HG03095 (cell line): ENCODE data around the gene MYPN.
"Not testable (repeated sequence)": the region's sequence is repeated elsewhere in the genome, so short reads cannot be mapped to it uniquely, and the experiment has no call there.

Experiments used
- ATAC-seq: cut with Tn5 transposase; IDR thresholded peaks from one replicate; pipeline ENCODE4 v1.9.1; 2021; ENCODE audit warnings: moderate library complexity; ENCODE audit not compliant: unreplicated experiment

MYPN gene

GRCh38 chr10:68109331-68109730 is at the start of gene MYPN:
TSS of gene MYPN (plus strand) at chr10:68109488. CDS start at chr10:68121439, 11,951 bp downstream.
- ATAC-seq = no peak

GRCh38 chr10:68067029-68067428 is 42.3 kb upstream of the MYPN start:
- ATAC-seq = no peak

DNA sequence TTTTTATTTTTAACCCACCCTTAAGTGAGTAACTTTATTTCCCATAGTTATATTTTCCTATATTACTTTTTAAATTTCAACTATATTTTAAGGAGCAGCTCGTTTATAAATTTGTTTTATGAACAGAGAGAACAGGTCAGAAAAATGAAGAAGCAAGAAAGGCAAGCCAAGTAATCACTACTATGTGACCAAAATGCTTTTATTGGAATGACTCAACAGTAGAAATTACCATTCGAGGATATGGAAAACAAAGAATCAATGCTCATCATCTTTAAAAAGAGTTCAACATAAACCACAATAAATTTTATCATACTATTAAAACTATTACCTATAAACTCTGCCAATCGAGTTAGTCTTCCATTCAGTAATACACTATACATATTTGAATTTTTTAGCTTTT is 41.8 kb upstream of the MYPN start:
- no peak for ATAC-seq

DNA sequence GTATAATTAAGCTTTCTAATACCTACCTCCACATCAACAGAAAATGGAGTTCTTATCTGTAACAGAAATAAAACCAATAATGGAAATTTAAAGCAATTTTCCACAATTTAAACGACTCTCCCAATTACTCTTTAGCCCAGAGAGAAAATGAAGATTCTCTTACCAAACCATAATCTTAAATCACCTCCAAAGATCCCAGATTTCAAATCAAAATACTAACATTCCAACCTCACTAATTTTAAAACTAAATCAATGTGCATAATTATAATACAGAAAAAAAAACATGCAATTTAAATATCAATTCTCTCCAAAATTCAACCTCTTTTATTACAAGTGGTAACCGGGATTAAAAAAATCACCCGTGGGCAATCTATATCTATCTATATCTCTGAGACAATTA is 35.7 kb upstream of the MYPN start:
- no peak for ATAC-seq

- ATAC-seq = no peak
These were observed 35.1 kb upstream of the MYPN start for GRCh38 chr10:68074031-68074774.

GRCh38 chr10:68074775-68075549 is 34.3 kb upstream of the MYPN start, which contains the start of gene HERC4:
TSS of gene HERC4 (minus strand) at chr10:68075283. CDS start at chr10:68073108, 2,175 bp downstream.
- peak; percentile 87 for ATAC-seq

- no peak for ATAC-seq
These were observed 33.7 kb upstream of the MYPN start for GRCh38 chr10:68075550-68076004.

- ATAC-seq = not testable (repeated sequence)
These were observed 33.2 kb upstream of the MYPN start for GRCh38 chr10:68076081-68076480.

GRCh38 chr10:68077026-68077425 is 32.3 kb upstream of the MYPN start:
- no peak for ATAC-seq

DNA sequence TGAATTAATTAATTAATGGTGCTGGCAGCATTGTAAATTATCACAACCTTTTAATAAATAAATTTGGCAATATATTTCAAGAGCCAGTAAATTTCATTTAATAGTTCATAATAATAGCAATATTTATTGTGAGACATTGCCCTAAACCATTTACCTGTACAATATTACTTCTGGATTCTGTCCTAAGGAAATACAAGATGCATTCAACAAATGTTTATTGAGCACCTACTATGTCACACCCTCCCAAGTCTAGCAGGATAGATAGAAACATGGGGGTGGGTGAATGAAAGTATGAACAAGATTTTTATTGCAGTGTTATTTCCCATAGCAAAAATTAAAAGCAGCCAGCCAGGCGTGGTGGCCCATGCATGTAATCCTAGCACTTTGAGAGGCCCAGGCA is 29.9 kb upstream of the MYPN start:
- ATAC-seq = no peak

DNA sequence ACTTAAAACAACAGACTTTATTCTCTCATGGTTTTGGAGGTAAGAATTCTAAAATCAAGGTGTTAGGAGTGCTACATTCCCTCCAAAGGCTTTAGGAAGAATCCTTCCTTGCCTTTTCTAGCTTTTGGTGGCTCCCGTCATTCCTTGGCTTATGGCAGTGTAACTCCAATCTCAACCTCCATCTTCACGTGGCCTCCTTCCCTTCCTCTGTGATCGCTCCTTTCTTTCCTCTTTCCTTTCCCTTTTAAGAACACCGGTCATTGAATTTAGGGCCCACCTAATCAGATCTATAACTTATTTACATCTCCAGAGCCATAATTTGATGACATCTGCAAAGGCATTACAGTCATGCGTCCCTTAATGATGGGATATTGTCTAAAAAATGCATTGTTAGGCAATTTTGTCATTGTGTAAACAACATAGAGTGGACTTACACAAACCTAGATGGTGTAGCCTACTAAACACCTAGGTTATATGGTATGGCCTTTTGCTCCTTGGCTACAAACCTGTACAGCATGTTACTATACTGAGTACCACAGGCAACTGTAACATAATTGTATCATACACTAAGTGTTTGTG is 28.3 kb upstream of the MYPN start:
- ATAC-seq = no peak

DNA sequence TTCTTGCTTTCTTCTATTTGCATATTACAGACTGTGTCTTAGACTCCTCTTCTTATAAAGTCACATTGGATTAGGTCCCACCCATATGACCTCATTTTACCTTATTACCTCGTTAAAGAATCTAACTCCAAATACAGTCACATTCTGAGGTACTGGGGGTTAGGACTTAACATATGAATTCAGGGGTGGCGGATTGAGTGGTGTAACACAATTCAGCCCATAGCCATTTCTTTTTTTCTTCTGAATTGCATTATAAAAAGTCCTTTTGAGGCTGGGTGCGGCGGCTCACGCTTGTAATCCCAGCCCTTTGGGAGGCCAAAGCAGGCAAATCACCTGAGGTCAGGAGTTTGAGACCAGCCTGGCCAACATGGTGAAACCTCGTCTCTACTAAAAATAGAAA is 27.4 kb upstream of the MYPN start:
- no peak for ATAC-seq

DNA sequence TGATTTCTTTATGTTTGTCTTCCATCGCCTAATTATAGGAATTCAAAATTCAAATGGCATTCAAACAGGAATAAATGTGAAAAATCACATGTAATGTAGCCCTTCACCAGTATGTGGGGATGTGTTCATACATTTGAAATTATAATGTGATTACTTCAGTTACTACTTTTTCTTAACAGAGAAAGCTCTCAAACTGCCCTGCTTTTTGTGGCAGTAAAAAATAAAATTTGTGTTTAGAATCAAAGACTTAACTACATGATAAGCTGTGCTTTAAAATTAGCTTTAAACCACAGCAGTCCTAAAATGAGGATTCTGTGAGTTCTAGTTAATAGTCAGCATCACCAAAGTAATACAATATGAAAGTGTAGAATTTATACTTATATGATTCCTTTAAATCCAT is 26.4 kb upstream of the MYPN start:
- ATAC-seq = no peak

- no peak for ATAC-seq
These were observed 25.3 kb upstream of the MYPN start for GRCh38 chr10:68083953-68084352.

- ATAC-seq = no peak
These were observed 24.8 kb upstream of the MYPN start for GRCh38 chr10:68084469-68084868.

- ATAC-seq = no peak
These were observed 23.3 kb upstream of the MYPN start for GRCh38 chr10:68086011-68086410.

GRCh38 chr10:68086910-68087684 is 22.2 kb upstream of the MYPN start:
- ATAC-seq = no peak

DNA sequence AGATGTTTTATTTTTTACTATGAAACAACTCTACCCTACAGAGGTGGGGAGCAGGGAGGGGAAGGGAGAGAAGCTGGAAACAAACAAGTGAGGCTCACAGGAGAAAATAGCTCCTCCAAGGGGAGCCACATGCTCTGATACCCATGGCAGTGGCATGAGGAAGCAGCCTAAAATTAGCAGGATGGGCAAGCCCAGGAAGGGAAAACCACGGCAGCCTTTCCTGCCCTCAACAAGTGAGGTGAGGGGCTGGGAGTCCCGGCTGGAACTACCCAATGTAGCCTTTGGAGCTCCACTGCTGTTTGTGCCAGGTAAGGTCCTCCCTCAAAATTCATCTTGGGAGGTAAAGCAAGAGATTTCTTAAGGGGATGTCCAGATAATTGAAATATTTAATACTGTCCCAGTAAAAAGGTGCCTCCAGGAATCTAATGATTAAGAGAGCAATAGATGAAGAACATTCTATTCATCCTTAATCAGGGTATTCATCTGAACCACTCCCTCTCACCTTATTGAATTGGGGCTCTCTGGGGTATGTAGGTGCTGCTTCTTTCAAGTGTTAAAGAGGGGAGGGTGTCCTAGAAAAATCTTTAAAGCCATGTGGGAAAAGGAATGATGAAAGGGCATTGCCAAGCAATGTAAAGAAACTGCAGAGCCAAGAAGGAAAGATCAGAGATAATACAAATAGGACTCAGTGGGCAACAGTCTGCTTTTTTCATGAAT is 21.4 kb upstream of the MYPN start:
- no peak for ATAC-seq

DNA sequence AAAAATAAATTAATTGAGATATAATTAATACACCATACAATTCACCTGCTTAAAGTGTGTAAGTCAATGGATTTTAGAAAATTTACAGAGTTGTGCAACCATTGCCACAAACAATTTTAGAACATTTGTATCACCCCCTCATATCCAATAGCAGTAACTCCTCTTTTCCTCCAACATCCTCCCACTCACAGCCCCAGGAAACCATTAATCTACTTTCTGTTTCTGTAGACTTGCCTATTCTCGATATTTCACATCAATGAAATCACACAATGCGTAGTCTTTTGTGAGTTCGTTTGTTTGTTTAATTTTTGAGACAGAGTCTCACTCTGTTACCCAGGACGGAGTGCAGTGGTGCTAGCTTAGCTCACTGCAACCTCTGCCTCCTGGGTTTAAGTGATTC is 20.5 kb upstream of the MYPN start:
- ATAC-seq = no peak

- no peak for ATAC-seq
These were observed 18.7 kb upstream of the MYPN start for GRCh38 chr10:68090586-68090985.
